Stomach (tissue), 4 donors: ENCODE results near the gene KDM4B.

ENCODE experiments used
- EP300 ChIP-seq: sonication (generic); formaldehyde crosslinking; IDR thresholded peaks from one replicate; pipeline ENCODE4 v1.6.1; 2017; ENCODE audit warnings: antibody characterized with exemption
- POLR2A ChIP-seq, 4 donors: fragments of 450-650 bp; IDR thresholded peaks; one replicate each; pipeline ENCODE4 v1.6.1; 2016; ENCODE audit warnings: antibody characterized with exemption in 4 of 4, control low read depth in 2 of 4, mild to moderate bottlenecking in 1 of 4, moderate library complexity in 1 of 4

- no peak for TF ChIP-seq POLR2A (IDR thresholded peaks at IDR 0.05)
- TF ChIP-seq EP300 = no peak
These were observed 81.2 kb downstream of the KDM4B start for GRCh38 chr19:5050067-5050656.
